H9 (cell line): ENCODE data around the gene ARMC5. TPM values are rescaled to one million over a fixed set of nuclear protein-coding genes. Genes with fewer than 3 reads are reported as not detected.

ENCODE experiments used
- DNase-seq: peaks from one replicate; pipeline ENCODE4 v3.0.0-alpha.2; 2017
- H2AFZ ChIP-seq: one replicate; pipeline ENCODE4 v1.6.1; 2013; ENCODE audit warnings: mild to moderate bottlenecking, low read length, control low read depth, moderate library complexity
- H2AK5ac ChIP-seq: 2 replicates; pipeline ENCODE4 v1.6.1; 2013; ENCODE audit warnings: low read length, control low read depth, mixed read lengths; ENCODE audit not compliant: insufficient read length
- H2BK120ac ChIP-seq: one replicate; pipeline ENCODE4 v1.6.1; 2013; ENCODE audit warnings: low read depth, mild to moderate bottlenecking, low read length, control low read depth, inconsistent platforms; ENCODE audit not compliant: poor library complexity, severe bottlenecking
- H2BK12ac ChIP-seq: 2 replicates; pipeline ENCODE4 v1.6.1; 2013; ENCODE audit warnings: low read length, control low read depth, mixed read lengths, low read depth; ENCODE audit not compliant: insufficient read length
- H2BK15ac ChIP-seq: 2 replicates; pipeline ENCODE4 v1.6.1; 2013; ENCODE audit warnings: low read depth, low read length, control low read depth
- H2BK20ac ChIP-seq: one replicate; pipeline ENCODE4 v1.6.1; 2013; ENCODE audit warnings: low read depth, mild to moderate bottlenecking, low read length, control low read depth, inconsistent platforms; ENCODE audit not compliant: poor library complexity, severe bottlenecking
- H2BK5ac ChIP-seq: 2 replicates; pipeline ENCODE4 v1.6.1; 2013; ENCODE audit warnings: low read length, control low read depth, mixed read lengths; ENCODE audit not compliant: insufficient read length
- H3K14ac ChIP-seq: 2 replicates; pipeline ENCODE4 v1.6.1; 2013; ENCODE audit warnings: low read length, control low read depth; ENCODE audit not compliant: insufficient read depth
- H3K18ac ChIP-seq: 2 replicates; pipeline ENCODE4 v1.6.1; 2013; ENCODE audit warnings: low read depth, mild to moderate bottlenecking, mixed read lengths, low read length, control low read depth; ENCODE audit not compliant: insufficient read length
- H3K23ac ChIP-seq: 2 replicates; pipeline ENCODE4 v1.6.1; 2013; ENCODE audit warnings: low read length, control low read depth, mixed read lengths, low read depth; ENCODE audit not compliant: insufficient read length
- H3K23me2 ChIP-seq: 2 replicates; pipeline ENCODE4 v1.6.1; 2013; ENCODE audit warnings: low read depth, mild to moderate bottlenecking, mixed read lengths, low read length, control low read depth; ENCODE audit not compliant: insufficient read length, poor library complexity, severe bottlenecking
- H3K27ac ChIP-seq: 2 replicates; pipeline ENCODE4 v1.5.1; 2013; ENCODE audit warnings: low read length, control low read depth, mixed read lengths, low read depth; ENCODE audit not compliant: insufficient read length
- H3K27me3 ChIP-seq: 2 replicates; pipeline ENCODE4 v1.6.1; 2013; ENCODE audit warnings: low read length, control low read depth, inconsistent platforms; ENCODE audit not compliant: insufficient read depth
- H3K4ac ChIP-seq: 2 replicates; pipeline ENCODE4 v1.6.1; 2013; ENCODE audit warnings: low read depth, mild to moderate bottlenecking, control low read depth, inconsistent platforms, low read length, moderate library complexity
- H3K4me1 ChIP-seq: 2 replicates; pipeline ENCODE4 v1.6.1; 2013; ENCODE audit warnings: low read length, control low read depth, inconsistent platforms; ENCODE audit not compliant: insufficient read depth
- H3K4me2 ChIP-seq: 2 replicates; pipeline ENCODE4 v1.6.1; 2013; ENCODE audit warnings: low read length, control low read depth, mixed read lengths; ENCODE audit not compliant: insufficient read length, insufficient read depth
- H3K56ac ChIP-seq: 2 replicates; pipeline ENCODE4 v1.6.1; 2013; ENCODE audit warnings: low read depth, mild to moderate bottlenecking, mixed read lengths, low read length, control low read depth; ENCODE audit not compliant: insufficient read length
- H3K79me1 ChIP-seq: 2 replicates; pipeline ENCODE4 v1.6.1; 2013; ENCODE audit warnings: low read depth, mild to moderate bottlenecking, moderate library complexity, low read length, control low read depth, inconsistent platforms; ENCODE audit not compliant: insufficient read depth, poor library complexity, severe bottlenecking
- H3K79me2 ChIP-seq: 2 replicates; pipeline ENCODE4 v1.6.1; 2013; ENCODE audit warnings: low read length, control low read depth, inconsistent platforms; ENCODE audit not compliant: insufficient read depth
- H3K9ac ChIP-seq: 2 replicates; pipeline ENCODE4 v1.6.1; 2013; ENCODE audit warnings: low read length, control low read depth, mixed read lengths; ENCODE audit not compliant: insufficient read length; ENCODE audit errors: extremely low read depth
- H3K9me3 ChIP-seq: one replicate; pipeline ENCODE4 v1.6.1; 2013; ENCODE audit warnings: low read depth, low read length, inconsistent platforms; ENCODE audit not compliant: control insufficient read depth
- H3T11ph ChIP-seq: one replicate; pipeline ENCODE4 v1.6.1; 2013; ENCODE audit warnings: mild to moderate bottlenecking, low read length, control low read depth, inconsistent platforms
- H4K20me1 ChIP-seq: one replicate; pipeline ENCODE4 v1.6.1; 2013; ENCODE audit not compliant: control insufficient read depth, insufficient read length, insufficient read depth
- H4K5ac ChIP-seq: 2 replicates; pipeline ENCODE4 v1.6.1; 2013; ENCODE audit warnings: low read depth, mild to moderate bottlenecking, mixed read lengths, low read length, control low read depth; ENCODE audit not compliant: insufficient read length
- H4K8ac ChIP-seq: replicated peaks from 2 replicates; pipeline ENCODE4 v1.6.1; 2013; ENCODE audit warnings: low read length, control low read depth, mixed read lengths, low read depth; ENCODE audit not compliant: insufficient read length
- H4K91ac ChIP-seq: 2 replicates; pipeline ENCODE4 v1.6.1; 2013; ENCODE audit warnings: low read depth, mild to moderate bottlenecking, moderate library complexity, mixed read lengths, low read length, control low read depth; ENCODE audit not compliant: insufficient read length
- H3K27ac Mint-ChIP-seq, 3 experiments: 2 replicates in 2 of 3; 3 replicates in 1 of 3; pipeline ENCODE4 v1.8.0; 2020 to 2021; ENCODE audit warnings: mixed read lengths in 3 of 3, mild to moderate bottlenecking in 1 of 3, moderate library complexity in 1 of 3
- H3K27me3 Mint-ChIP-seq: 2 replicates; pipeline ENCODE4 v1.8.0; 2021; ENCODE audit warnings: low read depth, mild to moderate bottlenecking, moderate library complexity, mixed read lengths
- H3K36me3 Mint-ChIP-seq, 3 experiments: 2 replicates in 2 of 3; 3 replicates in 1 of 3; pipeline ENCODE4 v1.8.0; 2020 to 2021; ENCODE audit warnings: low read depth in 3 of 3, mixed read lengths in 3 of 3; ENCODE audit not compliant: insufficient read depth in 1 of 3
- H3K4me1 Mint-ChIP-seq, 2 experiments: 2 replicates each; pipeline ENCODE4 v1.8.0; 2020; ENCODE audit warnings: mixed read lengths in 2 of 2
- H3K4me3 Mint-ChIP-seq, 2 experiments: 2 replicates in 1 of 2; 3 replicates in 1 of 2; pipeline ENCODE4 v1.8.0; 2020 to 2021; ENCODE audit warnings: mild to moderate bottlenecking in 2 of 2, mixed read lengths in 2 of 2, moderate library complexity in 1 of 2
- H3K9me3 Mint-ChIP-seq, 2 experiments: 2 replicates in 1 of 2; 3 replicates in 1 of 2; pipeline ENCODE4 v1.8.0; 2020; ENCODE audit warnings: mild to moderate bottlenecking in 2 of 2, mixed read lengths in 2 of 2, moderate library complexity in 1 of 2
- whole genome bisulfite sequencing: extraction: QIAGEN DNeasy Blood & Tissue Kit; methylation state at CpG from one replicate; pipeline ENCODE4 v1.1.7; 2013; ENCODE audit warnings: missing lambda C conversion rate, low lambda C conversion rate, mixed read lengths; ENCODE audit not compliant: insufficient read length; ENCODE audit errors: extremely low coverage; 5-methylcytosine and 5-hydroxymethylcytosine counted together
- total RNA-seq: library from RNA; stranded (reverse); gene quantifications from 2 replicates; pipeline ENCODE4 v1.2.1, GENCODE V29; 2021
- TF ChIP-seq, protein P1 (sequence below): fragments of 200-600 bp; sonication (generic); conservative IDR thresholded peaks from 3 replicates; pipeline ENCODE4 v1.8.0; 2021; ENCODE audit warnings: antibody characterized with exemption, mild to moderate bottlenecking

ARMC5 gene
- total RNA-seq, 1 experiment from 2014 or later = 18.7 TPM

DNA sequence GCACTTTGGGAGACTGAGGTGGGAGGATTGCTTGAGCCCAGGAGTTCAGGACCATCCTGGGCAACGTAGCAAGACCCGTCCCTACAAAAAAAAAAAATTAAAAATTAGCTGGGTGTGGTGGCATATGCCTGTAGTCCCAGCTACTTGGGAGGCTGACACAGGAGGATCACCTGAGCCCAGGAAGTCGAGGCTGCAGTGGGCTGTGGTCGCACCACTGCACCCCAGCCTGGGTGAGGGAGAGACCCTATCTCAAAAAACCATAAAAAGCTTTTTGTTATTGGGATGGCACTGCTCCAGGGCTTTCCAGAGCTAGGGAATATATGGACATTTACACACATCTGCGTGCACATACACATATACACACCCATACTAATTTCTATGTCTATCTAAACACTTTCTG, 8.1 kb upstream of the ARMC5 start:
- no peak overlapping the region for H3K9ac ChIP-seq

More for the DNA sequence above, 8.1 kb upstream of the ARMC5 start:
- H3K27ac Mint-ChIP-seq = no peak overlapping the region
- Histone ChIP-seq H3K18ac (no peak overlapping the region), H4K5ac (no peak overlapping the region), H4K20me1 (no peaks in the 10 kb centered on the region), H2BK12ac (no peak overlapping the region), H3K4ac (no peak overlapping the region), H3K23me2 (no peaks in the 10 kb centered on the region), H3K79me2 (no peaks in the 10 kb centered on the region), H3K4me1 (peaks cover 9% of the 10 kb centered on the region; the same call in 1 of the 2 replicates), H3K4me2 (no peak overlapping the region), H3K79me1 (no peaks in the 10 kb centered on the region), H2AFZ (no peak overlapping the region), H3K27me3 (no peaks in the 10 kb centered on the region), H2BK15ac (no peak overlapping the region), H3K56ac (no peak overlapping the region), H2AK5ac (no peak overlapping the region), H4K8ac (no peak overlapping the region), H4K91ac (no peak overlapping the region), H3T11ph (no peak overlapping the region), H3K27ac (no peak overlapping the region), H2BK5ac (no peak overlapping the region), H3K9me3 (no peaks in the 10 kb centered on the region), H3K23ac (no peak overlapping the region), H2BK20ac (no peak overlapping the region), H2BK120ac (no peak overlapping the region), H3K14ac (no peak overlapping the region)
- H3K9me3 Mint-ChIP-seq = no peaks in the 10 kb centered on the region; a peak in 1 of 5 replicates
- WGBS = no CpG with 5 or more reads among the region's 5 CpGs
- peaks cover 29 to 38% of the 10 kb centered on the region in 2 experiments for H3K4me1 Mint-ChIP-seq
- DNase-seq = no peak
- H3K4me3 Mint-ChIP-seq = no peak overlapping the region
- H3K36me3 Mint-ChIP-seq = peaks cover 0 to 5% (median 0%) of the 10 kb centered on the region in 3 experiments; a peak in 4 of 7 replicates
- TF ChIP-seq, protein P1, sequence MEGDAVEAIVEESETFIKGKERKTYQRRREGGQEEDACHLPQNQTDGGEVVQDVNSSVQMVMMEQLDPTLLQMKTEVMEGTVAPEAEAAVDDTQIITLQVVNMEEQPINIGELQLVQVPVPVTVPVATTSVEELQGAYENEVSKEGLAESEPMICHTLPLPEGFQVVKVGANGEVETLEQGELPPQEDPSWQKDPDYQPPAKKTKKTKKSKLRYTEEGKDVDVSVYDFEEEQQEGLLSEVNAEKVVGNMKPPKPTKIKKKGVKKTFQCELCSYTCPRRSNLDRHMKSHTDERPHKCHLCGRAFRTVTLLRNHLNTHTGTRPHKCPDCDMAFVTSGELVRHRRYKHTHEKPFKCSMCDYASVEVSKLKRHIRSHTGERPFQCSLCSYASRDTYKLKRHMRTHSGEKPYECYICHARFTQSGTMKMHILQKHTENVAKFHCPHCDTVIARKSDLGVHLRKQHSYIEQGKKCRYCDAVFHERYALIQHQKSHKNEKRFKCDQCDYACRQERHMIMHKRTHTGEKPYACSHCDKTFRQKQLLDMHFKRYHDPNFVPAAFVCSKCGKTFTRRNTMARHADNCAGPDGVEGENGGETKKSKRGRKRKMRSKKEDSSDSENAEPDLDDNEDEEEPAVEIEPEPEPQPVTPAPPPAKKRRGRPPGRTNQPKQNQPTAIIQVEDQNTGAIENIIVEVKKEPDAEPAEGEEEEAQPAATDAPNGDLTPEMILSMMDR = no peak
- peaks cover 3% of the 10 kb centered on the region for H3K27me3 Mint-ChIP-seq
